Right lobe of liver (tissue), 6 donors: ENCODE results near the gene CEACAM5. TPM values are rescaled to one million over a fixed set of nuclear protein-coding genes. Genes with fewer than 3 reads are reported as not detected.
"Not testable (repeated sequence)": the region's sequence is repeated elsewhere in the genome, so short reads cannot be mapped to it uniquely, and the experiment has no call there.

ENCODE experiments used
- ATAC-seq, 4 donors: fragments of 200-7000 bp; cut with Tn5 transposase; one replicate each; pipeline ENCODE4 v1.9.1; 2020; ENCODE audit warnings: mild to moderate bottlenecking in 4 of 4, moderate library complexity in 4 of 4
- DNase-seq, 3 donors: peaks; one replicate each; pipeline ENCODE4 v3.0.0-alpha.2; 2020
- H3K27ac ChIP-seq, 3 donors: fragments of 200-600 bp; one replicate each; pipeline ENCODE4 v1.8.0; 2022
- H3K27me3 ChIP-seq, 2 donors: fragments of 200-600 bp; one replicate each; pipeline ENCODE4 v1.8.0; 2022
- H3K36me3 ChIP-seq, 4 donors: fragments of 200-600 bp; sonication (generic) in 1 of 4; one replicate each; pipeline versions ENCODE4 v1.5.1 to v1.8.0; 2017 to 2022; ENCODE audit warnings: control low read depth in 1 of 4
- H3K4me1 ChIP-seq, 4 donors: fragments of 200-600 bp; sonication (generic) in 1 of 4; one replicate each; pipeline versions ENCODE4 v1.5.1 to v1.8.0; 2017 to 2022; ENCODE audit warnings: control low read depth in 1 of 4
- H3K4me3 ChIP-seq, 3 donors: fragments of 200-600 bp; one replicate each; pipeline ENCODE4 v1.8.0; 2022
- H3K9me3 ChIP-seq, 4 donors: fragments of 200-600 bp; sonication (generic) in 1 of 4; one replicate each; pipeline versions ENCODE4 v1.5.1 to v1.8.0; 2017 to 2022; ENCODE audit warnings: control low read depth in 1 of 4
- CTCF ChIP-seq, 4 donors: fragments of 200-600 bp in 3 of 4; fragments of 450-650 bp in 1 of 4; IDR thresholded peaks; one replicate each; pipeline versions ENCODE4 v1.5.1 to v1.8.0; 2016 to 2022; ENCODE audit warnings: antibody characterized with exemption in 4 of 4, mild to moderate bottlenecking in 2 of 4
- POLR2A ChIP-seq: fragments of 450-650 bp; IDR thresholded peaks from one replicate; pipeline ENCODE4 v1.6.1; 2017; ENCODE audit warnings: antibody characterized with exemption, mild to moderate bottlenecking
- WGBS: methylation state at CpG from one replicate; pipeline ENCODE4 v1.1.6; 2018; ENCODE audit warnings: low coverage, low lambda C conversion rate; ENCODE audit not compliant: insufficient coverage; ENCODE audit errors: missing lambda C conversion rate; 5-methylcytosine and 5-hydroxymethylcytosine counted together
- intact Hi-C, 2 donors: fragments of 100-400 bp; cut with DNase I; formaldehyde crosslinking; loops; one replicate each; pipeline versions ENCODE4 v1.11.2 to v1.14.1; 2022
- total RNA-seq, 6 experiments: library from RNA; depleted of rRNA in 2 of 6; stranded (reverse); fragments of >200 nt in 2 of 6; fragmentation: NEBNext Ultra II Directional in 3 of 6; extraction: Animal tissue kit (Norgen Biotek cat#: 25700) in 3 of 6; gene quantifications; one replicate each; pipeline versions ENCODE4 v1.1.0 to v1.2.4, GENCODE V29; 2016 to 2023
- donor health status: DM: no; HTN: yes; CAD: no.
- donor health status: DM: no; HTN: no; CAD: no.
- donor health status: DM: no; HTN: no; CAD: no.
- donor health status: DM: no; HTN: yes; CAD: no.
- donor health status: DM: no; HTN: yes; CAD: no.

The CEACAM5 gene
- total RNA-seq, 6 experiments from 2014 or later, result not detected

- ATAC-seq, result peak; percentile 74 to 80 (median 79)
- Histone ChIP-seq H3K27ac (no peak overlapping the region), H3K4me1 (no peaks in the 10 kb centered on the region), H3K4me3 (no peak overlapping the region), H3K9me3 (no peaks in the 10 kb centered on the region), H3K36me3 (no peaks in the 10 kb centered on the region), H3K27me3 (no peaks in the 10 kb centered on the region)
- TF ChIP-seq POLR2A, result no peak
- peak; percentile 41 to 56 (median 46) for TF ChIP-seq CTCF (IDR thresholded peaks at IDR 0.05)
- peak in 1 of 3 donors; percentile 31 for DNase-seq
- intact Hi-C loops, result no loop called here
- WGBS, result 13% methylated on average over 11 of the region's 11 CpGs
These were observed 38.3 kb downstream of the CEACAM5 start for GRCh38 chr19:41746593-41747227.

- intact Hi-C loops, result no loop called here
- DNase-seq (no peak), ATAC-seq (no peak)
- H3K36me3 ChIP-seq, result no peaks in the 10 kb centered on the region
- H3K9me3 ChIP-seq, result no peaks in the 10 kb centered on the region
- no peaks in the 10 kb centered on the region for H3K4me1 ChIP-seq
- no peak for TF ChIP-seq POLR2A
- no peak for TF ChIP-seq CTCF (IDR thresholded peaks at IDR 0.05)
- H3K27ac ChIP-seq, result no peak overlapping the region
- WGBS, result 40% methylated on average over 3 of the region's 3 CpGs
- H3K27me3 ChIP-seq, result no peaks in the 10 kb centered on the region
- H3K4me3 ChIP-seq, result no peak overlapping the region
These were observed 39.6 kb downstream of the CEACAM5 start for GRCh38 chr19:41748012-41748411.

- H3K27ac ChIP-seq, H3K4me3 ChIP-seq, intact Hi-C loops, H3K36me3 ChIP-seq, H3K9me3 ChIP-seq, H3K27me3 ChIP-seq, DNase-seq, H3K4me1 ChIP-seq, ATAC-seq: not testable (repeated sequence)
- WGBS, result 31% methylated on average over 5 of the region's 10 CpGs
These were observed 42.1 kb downstream of the CEACAM5 start for GRCh38 chr19:41750248-41751134.

GRCh38 chr19:41753159-41753558, 44.7 kb downstream of the CEACAM5 start:
- no peak overlapping the region for H3K4me3 ChIP-seq
- intact Hi-C loops, result no loop called here
- TF ChIP-seq CTCF (IDR thresholded peaks at IDR 0.05) (peak; percentile 33 to 74 (median 66)), POLR2A (no peak)
- H3K36me3 ChIP-seq, result no peaks in the 10 kb centered on the region
- ATAC-seq, result peak; percentile 37 to 70 (median 63)
- H3K9me3 ChIP-seq, result no peaks in the 10 kb centered on the region
- no peaks in the 10 kb centered on the region for H3K4me1 ChIP-seq
- WGBS, result 7% methylated on average over 12 of the region's 12 CpGs
- no peaks in the 10 kb centered on the region for H3K27me3 ChIP-seq
- H3K27ac ChIP-seq, result no peak overlapping the region
- DNase-seq, result peak in 2 of 3 donors; percentile 56 to 67
